WTC11 (cell line): ENCODE measurements around the gene RBP3. TPM values are rescaled to one million over a fixed set of nuclear protein-coding genes. Genes with fewer than 3 reads are reported as not detected.
"Not testable (repeated sequence)": the region's sequence is repeated elsewhere in the genome, so short reads cannot be mapped to it uniquely, and the experiment has no call there.

Experiments
- ATAC-seq: fragments of 200-7000 bp; cut with Tn5 transposase; 2 replicates; pipeline ENCODE4 v1.10.0; 2021; ENCODE audit warnings: mild to moderate bottlenecking, moderate library complexity
- CTCF ChIA-PET: fragments of 300-600 bp; sonication (Branson Sonifier 250); formaldehyde crosslinking; loops from one replicate; lab custom pipeline; 2021; ENCODE audit warnings: antibody characterized with exemption; lab: Charles Lee
- POLR2A ChIA-PET: fragments of 350-600 bp; sonication (Branson Sonifier 250); formaldehyde crosslinking; loops from one replicate; lab custom pipeline; 2021; ENCODE audit warnings: antibody characterized with exemption; lab: Charles Lee
- DNase-seq: peaks from one replicate; pipeline ENCODE4 v3.0.0; 2021; ENCODE audit warnings: low spot score
- H3K27ac Mint-ChIP-seq: 2 replicates; pipeline ENCODE4 v1.8.0; 2021; ENCODE audit warnings: mixed read lengths
- H3K27me3 Mint-ChIP-seq: 2 replicates; pipeline ENCODE4 v1.8.0; 2021; ENCODE audit warnings: low read depth, mild to moderate bottlenecking, moderate library complexity, mixed read lengths
- H3K36me3 Mint-ChIP-seq: 2 replicates; pipeline ENCODE4 v1.8.0; 2021; ENCODE audit warnings: mixed read lengths
- H3K4me1 Mint-ChIP-seq: 2 replicates; pipeline ENCODE4 v1.8.0; 2022; ENCODE audit warnings: mixed read lengths
- H3K4me3 Mint-ChIP-seq: 2 replicates; pipeline ENCODE4 v1.8.0; 2021; ENCODE audit warnings: mild to moderate bottlenecking, moderate library complexity, mixed read lengths
- H3K9me3 Mint-ChIP-seq: 2 replicates; pipeline ENCODE4 v1.8.0; 2021; ENCODE audit warnings: mixed read lengths
- ARID4B ChIP-seq: sonication (generic); formaldehyde crosslinking; IDR thresholded peaks from 2 replicates; pipeline ENCODE4 v1.8.0; 2023; ENCODE audit warnings: missing genetic modification reagents, mild to moderate bottlenecking, borderline replicate concordance
- ATF1 ChIP-seq: sonication (generic); formaldehyde crosslinking; IDR thresholded peaks from 2 replicates; pipeline ENCODE4 v1.8.1; 2023; ENCODE audit warnings: mild to moderate bottlenecking, moderate library complexity, missing genetic modification reagents
- CBFB ChIP-seq: sonication (generic); formaldehyde crosslinking; IDR thresholded peaks from 2 replicates; pipeline ENCODE4 v1.8.1; 2022; ENCODE audit warnings: mild to moderate bottlenecking, low read depth, missing genetic modification reagents
- CREB1 ChIP-seq: sonication (generic); formaldehyde crosslinking; IDR thresholded peaks from 2 replicates; pipeline ENCODE4 v1.8.0; 2023; ENCODE audit warnings: mild to moderate bottlenecking, missing genetic modification reagents
- FOXK1 ChIP-seq: sonication (generic); formaldehyde crosslinking; IDR thresholded peaks from 2 replicates; pipeline ENCODE4 v1.8.0; 2022; ENCODE audit warnings: mild to moderate bottlenecking, moderate library complexity, missing genetic modification reagents
- GABPB1 ChIP-seq: sonication (generic); formaldehyde crosslinking; IDR thresholded peaks from 2 replicates; pipeline ENCODE4 v1.8.1; 2023; ENCODE audit warnings: mild to moderate bottlenecking, missing genetic modification reagents
- GRHL2 ChIP-seq: fragments of 250-450 bp; sonication (Bioruptor Pico); IDR thresholded peaks from 2 replicates; pipeline ENCODE4 v1.8.0; 2022; ENCODE audit warnings: mild to moderate bottlenecking, moderate library complexity; ENCODE audit not compliant: insufficient replicate concordance, severe bottlenecking
- IRF1 ChIP-seq: sonication (generic); formaldehyde crosslinking; IDR thresholded peaks from 2 replicates; pipeline ENCODE4 v1.8.0; 2023; ENCODE audit warnings: missing genetic modification reagents
- IRF2 ChIP-seq: sonication (generic); formaldehyde crosslinking; IDR thresholded peaks from 2 replicates; pipeline ENCODE4 v1.8.0; 2022; ENCODE audit warnings: low read depth, missing genetic modification reagents, borderline replicate concordance
- KAT7 ChIP-seq: sonication (generic); formaldehyde crosslinking; IDR thresholded peaks from 2 replicates; pipeline ENCODE4 v1.8.1; 2023; ENCODE audit warnings: missing genetic modification reagents, mild to moderate bottlenecking, borderline replicate concordance
- MAX ChIP-seq: sonication (generic); formaldehyde crosslinking; IDR thresholded peaks from 2 replicates; pipeline ENCODE4 v1.8.0; 2022; ENCODE audit warnings: mild to moderate bottlenecking, missing genetic modification reagents
- MXD4 ChIP-seq: fragments of 250-450 bp; sonication (Bioruptor Pico); IDR thresholded peaks from 2 replicates; pipeline ENCODE4 v1.8.0; 2021; ENCODE audit warnings: mild to moderate bottlenecking, moderate library complexity, borderline replicate concordance
- NR2C2 ChIP-seq: sonication (generic); formaldehyde crosslinking; IDR thresholded peaks from 2 replicates; pipeline ENCODE4 v1.8.0; 2022; ENCODE audit warnings: mild to moderate bottlenecking, missing genetic modification reagents
- SMAD3 ChIP-seq: sonication (generic); formaldehyde crosslinking; IDR thresholded peaks from 2 replicates; pipeline ENCODE4 v1.8.0; 2022; ENCODE audit warnings: missing genetic modification reagents, mild to moderate bottlenecking, borderline replicate concordance
- SP1 ChIP-seq: sonication (generic); formaldehyde crosslinking; conservative IDR thresholded peaks from 2 replicates; pipeline ENCODE4 v1.8.1; 2022; ENCODE audit warnings: missing genetic modification reagents
- TP53 ChIP-seq: sonication (generic); formaldehyde crosslinking; IDR thresholded peaks from 2 replicates; pipeline ENCODE4 v1.8.1; 2023; ENCODE audit warnings: mild to moderate bottlenecking, missing genetic modification reagents
- ZNF138 ChIP-seq: sonication (generic); formaldehyde crosslinking; conservative IDR thresholded peaks from 2 replicates; pipeline ENCODE4 v1.8.1; 2022; ENCODE audit warnings: mild to moderate bottlenecking, moderate library complexity, missing genetic modification reagents
- ZNF219 ChIP-seq: sonication (generic); formaldehyde crosslinking; IDR thresholded peaks from 2 replicates; pipeline ENCODE4 v1.8.0; 2023; ENCODE audit warnings: missing genetic modification reagents, mild to moderate bottlenecking, borderline replicate concordance
- ZNF317 ChIP-seq: sonication (generic); formaldehyde crosslinking; IDR thresholded peaks from 2 replicates; pipeline ENCODE4 v1.8.1; 2023; ENCODE audit warnings: low read depth, mild to moderate bottlenecking, moderate library complexity, missing genetic modification reagents, borderline replicate concordance
- ZNF423 ChIP-seq: fragments of 250-450 bp; sonication (Bioruptor Pico); IDR thresholded peaks from 2 replicates; pipeline ENCODE4 v2.1.2; 2022; ENCODE audit warnings: mild to moderate bottlenecking, moderate library complexity
- ZNF671 ChIP-seq: fragments of 250-450 bp; sonication (Bioruptor Pico); IDR thresholded peaks from 2 replicates; pipeline ENCODE4 v1.8.0; 2021; ENCODE audit warnings: mild to moderate bottlenecking
- total RNA-seq: library from RNA; stranded (reverse); gene quantifications from 3 replicates; pipeline ENCODE4 v1.2.3, GENCODE V29; 2021
- TF ChIP-seq, protein P1 (sequence below): sonication (generic); formaldehyde crosslinking; IDR thresholded peaks from 2 replicates; pipeline ENCODE4 v1.8.1; 2022; ENCODE audit warnings: mild to moderate bottlenecking, moderate library complexity, missing genetic modification reagents
- TF ChIP-seq, protein P2 (sequence below): fragments of 250-450 bp; sonication (Bioruptor Pico); IDR thresholded peaks from 2 replicates; pipeline ENCODE4 v1.8.0; 2021; ENCODE audit warnings: mild to moderate bottlenecking

Gene RBP3
- total RNA-seq, 1 experiment from 2014 or later = not detected

GRCh38 chr10:47384148-47384921 is 36.2 kb downstream of the RBP3 start, which contains the start of gene ZNF488:
Gene ZNF488, minus strand, starts transcription at chr10:47384293. Its CDS starts 15,464 bp downstream, at chr10:47368829.
- H3K27me3 Mint-ChIP-seq = peaks cover 15% of the 10 kb centered on the region
- ChIA-PET POLR2A (interaction anchor here (0.7 to 1.5 kb wide), 5 partner anchors 13 to 22 kb away, joined by 3 to 7 read pairs (median 5); no protein-coding TSS in a partner anchor), CTCF (interaction anchor here (0.7 to 2.3 kb wide), 9 partner anchors 18 to 360 kb away, joined by 3 to 17 read pairs (median 5); no protein-coding TSS in a partner anchor)
- H3K9me3 Mint-ChIP-seq = peaks cover 26% of the 10 kb centered on the region
- peak within 1 kb of the TSS; percentile 89 for H3K4me3 Mint-ChIP-seq
- H3K27ac Mint-ChIP-seq = peak within 1 kb of the TSS; percentile 82
- DNase-seq = peak; percentile 83
- ATAC-seq = peak; percentile 89
- TF ChIP-seq SP1 (CRISPR knock-in tag) = peak; percentile 89
- no peak for TF ChIP-seq ZNF671 (CRISPR knock-in tag)
- TF ChIP-seq, protein P1, sequence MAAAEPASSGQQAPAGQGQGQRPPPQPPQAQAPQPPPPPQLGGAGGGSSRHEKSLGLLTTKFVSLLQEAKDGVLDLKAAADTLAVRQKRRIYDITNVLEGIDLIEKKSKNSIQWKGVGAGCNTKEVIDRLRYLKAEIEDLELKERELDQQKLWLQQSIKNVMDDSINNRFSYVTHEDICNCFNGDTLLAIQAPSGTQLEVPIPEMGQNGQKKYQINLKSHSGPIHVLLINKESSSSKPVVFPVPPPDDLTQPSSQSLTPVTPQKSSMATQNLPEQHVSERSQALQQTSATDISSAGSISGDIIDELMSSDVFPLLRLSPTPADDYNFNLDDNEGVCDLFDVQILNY = peak; percentile 60
- TF ChIP-seq ATF1 (CRISPR knock-in tag) = no peak
- no peak for TF ChIP-seq CBFB (CRISPR knock-in tag)
- peak; percentile 60; the same call in 1 of the 2 replicates for TF ChIP-seq SMAD3 (CRISPR knock-in tag)
- TF ChIP-seq ZNF423 (CRISPR knock-in tag) = 0 out of 2 replicates have a peak, but pooled peaks have one; percentile 15
- TF ChIP-seq ARID4B (CRISPR knock-in tag) = peak; percentile 39; the same call in 1 of the 2 replicates
- peak; percentile 75; the same call in 1 of the 2 replicates for TF ChIP-seq MAX
- TF ChIP-seq TP53 = 0 out of 2 replicates have a peak, but pooled peaks have one; percentile 52
- peak; percentile 45; the same call in 1 of the 2 replicates for TF ChIP-seq FOXK1 (CRISPR knock-in tag)
- TF ChIP-seq, all 79 proteins: peak for 8
- Mint-ChIP-seq H3K4me1 (peaks cover 32% of the 10 kb centered on the region), H3K36me3 (peaks cover 21% of the 10 kb centered on the region)

- ATAC-seq, CTCF ChIA-PET, H3K27ac Mint-ChIP-seq, H3K4me3 Mint-ChIP-seq, POLR2A ChIA-PET, DNase-seq: not testable (repeated sequence)
- Mint-ChIP-seq H3K27me3 (peaks cover 15% of the 10 kb centered on the region), H3K36me3 (peaks cover 21% of the 10 kb centered on the region), H3K9me3 (peaks cover 26% of the 10 kb centered on the region), H3K4me1 (peaks cover 29% of the 10 kb centered on the region)
These were observed 37.9 kb downstream of the RBP3 start for GRCh38 chr10:47386104-47386503.

- peaks cover 15% of the 10 kb centered on the region for H3K27me3 Mint-ChIP-seq
- no peak for DNase-seq
- ChIA-PET CTCF (no interaction called here), POLR2A (no interaction called here)
- peaks cover 26% of the 10 kb centered on the region for H3K9me3 Mint-ChIP-seq
- ATAC-seq = no peak
- no peak overlapping the region for H3K27ac Mint-ChIP-seq
- no peak overlapping the region for H3K4me3 Mint-ChIP-seq
- peaks cover 4% of the 10 kb centered on the region for H3K4me1 Mint-ChIP-seq
- TF ChIP-seq ZNF219 = no peak
- no peak for TF ChIP-seq IRF1 (CRISPR knock-in tag)
- no peak for TF ChIP-seq NR2C2
- TF ChIP-seq GRHL2 = no peak
- no peak for TF ChIP-seq KAT7 (CRISPR knock-in tag)
- no peak for TF ChIP-seq MXD4 (CRISPR knock-in tag)
- TF ChIP-seq IRF2 (CRISPR knock-in tag) = no peak
- no peak for TF ChIP-seq CREB1
- no peak for TF ChIP-seq GABPB1 (CRISPR knock-in tag)
- TF ChIP-seq ZNF423 (CRISPR knock-in tag) = no peak
- TF ChIP-seq ZNF138 (CRISPR knock-in tag) = no peak
- TF ChIP-seq ZNF317 (CRISPR knock-in tag) = no peak
- TF ChIP-seq, protein P2, sequence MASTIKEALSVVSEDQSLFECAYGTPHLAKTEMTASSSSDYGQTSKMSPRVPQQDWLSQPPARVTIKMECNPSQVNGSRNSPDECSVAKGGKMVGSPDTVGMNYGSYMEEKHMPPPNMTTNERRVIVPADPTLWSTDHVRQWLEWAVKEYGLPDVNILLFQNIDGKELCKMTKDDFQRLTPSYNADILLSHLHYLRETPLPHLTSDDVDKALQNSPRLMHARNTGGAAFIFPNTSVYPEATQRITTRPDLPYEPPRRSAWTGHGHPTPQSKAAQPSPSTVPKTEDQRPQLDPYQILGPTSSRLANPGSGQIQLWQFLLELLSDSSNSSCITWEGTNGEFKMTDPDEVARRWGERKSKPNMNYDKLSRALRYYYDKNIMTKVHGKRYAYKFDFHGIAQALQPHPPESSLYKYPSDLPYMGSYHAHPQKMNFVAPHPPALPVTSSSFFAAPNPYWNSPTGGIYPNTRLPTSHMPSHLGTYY (CRISPR knock-in tag) = no peak
- H3K36me3 Mint-ChIP-seq = peaks cover 21% of the 10 kb centered on the region
These were observed 40.7 kb downstream of the RBP3 start for GRCh38 chr10:47388879-47389278.
